Right lobe of liver (tissue), 6 donors: ENCODE results near the gene GSDMA. TPM values are rescaled to one million over a fixed set of nuclear protein-coding genes. Genes with fewer than 3 reads are reported as not detected.
A peak's percentile ranks its signal among the peaks of the same experiment; 100 is the strongest.

Experiments used
- ATAC-seq, 4 donors: fragments of 200-7000 bp; cut with Tn5 transposase; one replicate each; pipeline ENCODE4 v1.9.1; 2020; ENCODE audit warnings: mild to moderate bottlenecking in 4 of 4, moderate library complexity in 4 of 4
- DNase-seq, 3 donors: peaks; one replicate each; pipeline ENCODE4 v3.0.0-alpha.2; 2020
- H3K27ac ChIP-seq, 3 donors: fragments of 200-600 bp; one replicate each; pipeline ENCODE4 v1.8.0; 2022
- H3K27me3 ChIP-seq, 2 donors: fragments of 200-600 bp; one replicate each; pipeline ENCODE4 v1.8.0; 2022
- H3K36me3 ChIP-seq, 4 donors: fragments of 200-600 bp; sonication (generic) in 1 of 4; one replicate each; pipeline versions ENCODE4 v1.5.1 to v1.8.0; 2017 to 2022; ENCODE audit warnings: control low read depth in 1 of 4
- H3K4me1 ChIP-seq, 4 donors: fragments of 200-600 bp; sonication (generic) in 1 of 4; one replicate each; pipeline versions ENCODE4 v1.5.1 to v1.8.0; 2017 to 2022; ENCODE audit warnings: control low read depth in 1 of 4
- H3K4me3 ChIP-seq, 3 donors: fragments of 200-600 bp; one replicate each; pipeline ENCODE4 v1.8.0; 2022
- H3K9me3 ChIP-seq, 4 donors: fragments of 200-600 bp; sonication (generic) in 1 of 4; one replicate each; pipeline versions ENCODE4 v1.5.1 to v1.8.0; 2017 to 2022; ENCODE audit warnings: control low read depth in 1 of 4
- POLR2A ChIP-seq: fragments of 450-650 bp; IDR thresholded peaks from one replicate; pipeline ENCODE4 v1.6.1; 2017; ENCODE audit warnings: antibody characterized with exemption, mild to moderate bottlenecking
- WGBS: methylation state at CpG from one replicate; pipeline ENCODE4 v1.1.6; 2018; ENCODE audit warnings: low coverage, low lambda C conversion rate; ENCODE audit not compliant: insufficient coverage; ENCODE audit errors: missing lambda C conversion rate; 5-methylcytosine and 5-hydroxymethylcytosine counted together
- intact Hi-C, 2 donors: fragments of 100-400 bp; cut with DNase I; formaldehyde crosslinking; loops; one replicate each; pipeline versions ENCODE4 v1.11.2 to v1.14.1; 2022
- total RNA-seq, 6 experiments: library from RNA; depleted of rRNA in 2 of 6; stranded (reverse); fragments of >200 nt in 2 of 6; fragmentation: NEBNext Ultra II Directional in 3 of 6; extraction: Animal tissue kit (Norgen Biotek cat#: 25700) in 3 of 6; gene quantifications; one replicate each; pipeline versions ENCODE4 v1.1.0 to v1.2.4, GENCODE V29; 2016 to 2023
- TF ChIP-seq, protein P1 (sequence below), 4 donors: fragments of 200-600 bp in 3 of 4; fragments of 450-650 bp in 1 of 4; IDR thresholded peaks; one replicate each; pipeline versions ENCODE4 v1.5.1 to v1.8.0; 2016 to 2022; ENCODE audit warnings: antibody characterized with exemption in 4 of 4, mild to moderate bottlenecking in 2 of 4
- donor health status: DM: no; HTN: yes; CAD: no.
- donor health status: DM: no; HTN: no; CAD: no.
- donor health status: DM: no; HTN: no; CAD: no.
- donor health status: DM: no; HTN: yes; CAD: no.
- donor health status: DM: no; HTN: yes; CAD: no.

GSDMA gene
- total RNA-seq, 6 experiments from 2014 or later = 0.42 to 0.99 TPM; not detected in 4

DNA sequence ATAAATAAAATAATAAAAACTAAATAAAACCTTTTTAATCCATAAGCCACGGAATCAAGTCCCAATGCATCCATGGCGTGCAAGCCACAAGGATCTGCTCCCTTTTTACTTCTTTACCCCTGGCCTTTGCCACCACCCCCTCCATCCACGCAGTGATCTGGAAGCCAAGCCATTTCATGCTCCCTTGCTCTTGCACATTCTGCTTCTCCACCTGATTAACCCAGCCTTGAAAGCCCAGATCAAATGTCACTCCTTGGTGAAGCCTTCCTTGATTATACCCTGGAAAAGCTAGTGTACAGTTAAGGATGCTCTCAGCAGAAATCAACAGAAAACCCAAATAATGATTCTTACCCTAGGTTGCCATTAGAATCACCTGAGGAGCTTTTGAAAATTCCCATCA, 25.4 kb upstream of the GSDMA start:
- 92% methylated on average over 3 of the region's 3 CpGs for WGBS
- TF ChIP-seq, protein P1, sequence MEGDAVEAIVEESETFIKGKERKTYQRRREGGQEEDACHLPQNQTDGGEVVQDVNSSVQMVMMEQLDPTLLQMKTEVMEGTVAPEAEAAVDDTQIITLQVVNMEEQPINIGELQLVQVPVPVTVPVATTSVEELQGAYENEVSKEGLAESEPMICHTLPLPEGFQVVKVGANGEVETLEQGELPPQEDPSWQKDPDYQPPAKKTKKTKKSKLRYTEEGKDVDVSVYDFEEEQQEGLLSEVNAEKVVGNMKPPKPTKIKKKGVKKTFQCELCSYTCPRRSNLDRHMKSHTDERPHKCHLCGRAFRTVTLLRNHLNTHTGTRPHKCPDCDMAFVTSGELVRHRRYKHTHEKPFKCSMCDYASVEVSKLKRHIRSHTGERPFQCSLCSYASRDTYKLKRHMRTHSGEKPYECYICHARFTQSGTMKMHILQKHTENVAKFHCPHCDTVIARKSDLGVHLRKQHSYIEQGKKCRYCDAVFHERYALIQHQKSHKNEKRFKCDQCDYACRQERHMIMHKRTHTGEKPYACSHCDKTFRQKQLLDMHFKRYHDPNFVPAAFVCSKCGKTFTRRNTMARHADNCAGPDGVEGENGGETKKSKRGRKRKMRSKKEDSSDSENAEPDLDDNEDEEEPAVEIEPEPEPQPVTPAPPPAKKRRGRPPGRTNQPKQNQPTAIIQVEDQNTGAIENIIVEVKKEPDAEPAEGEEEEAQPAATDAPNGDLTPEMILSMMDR (IDR thresholded peaks at IDR 0.05) = no peak
- no peak for TF ChIP-seq POLR2A
- ATAC-seq = no peak
- H3K27ac ChIP-seq = no peak overlapping the region
- no peaks in the 10 kb centered on the region for H3K27me3 ChIP-seq
- H3K36me3 ChIP-seq = no peaks in the 10 kb centered on the region
- no peak overlapping the region for H3K4me3 ChIP-seq
- intact Hi-C loops = no loop called here
- H3K9me3 ChIP-seq = no peaks in the 10 kb centered on the region
- DNase-seq = no peak
- H3K4me1 ChIP-seq = peaks cover 0 to 14% (median 5%) of the 10 kb centered on the region in 4 donors

DNA sequence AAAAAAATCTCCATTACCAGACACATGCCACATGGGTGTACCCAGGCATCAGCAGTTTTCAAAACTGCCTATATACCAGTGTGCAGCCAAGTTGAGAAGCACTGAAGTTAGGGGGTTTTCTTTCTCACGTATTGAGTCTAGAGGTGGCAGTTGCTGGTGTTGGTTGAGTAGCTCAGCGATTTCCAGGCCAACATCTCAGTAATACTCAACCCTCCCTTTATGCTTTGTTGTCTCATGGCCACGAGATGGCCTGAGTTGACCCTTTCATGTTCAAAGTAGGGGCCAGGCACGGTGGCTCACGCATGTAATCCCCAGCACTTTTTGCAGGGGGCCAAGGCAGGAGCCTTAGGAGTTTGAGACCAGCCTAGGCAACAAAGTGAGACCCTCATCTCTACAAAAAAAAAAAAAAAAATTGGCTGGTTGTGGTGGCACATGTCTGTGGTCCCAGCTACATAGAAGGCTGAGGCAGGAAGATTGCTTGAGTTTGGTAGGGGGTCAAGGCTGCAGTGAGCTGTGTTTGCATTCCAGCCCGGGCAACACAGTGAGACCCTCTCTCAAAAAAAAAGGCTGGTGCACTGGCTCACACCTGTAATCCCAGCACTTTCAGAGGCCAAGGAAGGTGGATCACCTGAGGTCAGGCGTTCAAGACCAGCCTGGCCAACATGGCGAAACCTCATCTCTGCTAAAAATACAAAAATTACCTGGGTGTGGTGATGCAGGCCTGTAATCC, 24.5 kb upstream of the GSDMA start:
- WGBS = 64% methylated on average over 7 of the region's 8 CpGs

DNA sequence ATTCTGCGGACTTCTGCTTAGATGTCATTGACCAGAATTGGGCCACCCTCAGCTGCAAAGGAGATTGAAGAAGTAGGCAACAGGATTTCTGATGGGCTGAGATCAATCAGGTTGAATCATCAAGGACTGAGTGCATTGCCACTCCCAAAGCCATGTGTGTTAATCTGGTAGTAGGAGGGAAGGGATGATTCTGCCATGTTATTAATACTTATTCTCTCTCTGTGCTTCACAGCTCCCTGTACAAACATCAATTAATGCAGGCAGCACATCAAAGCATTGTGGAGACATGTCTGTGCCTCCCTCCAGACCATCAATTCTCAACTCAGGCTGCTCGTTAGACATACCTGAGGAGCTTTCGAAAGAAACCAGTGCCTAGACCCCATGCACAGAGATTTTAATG, 23.7 kb upstream of the GSDMA start:
- no peaks in the 10 kb centered on the region for H3K27me3 ChIP-seq
- H3K27ac ChIP-seq = no peak overlapping the region
- no peaks in the 10 kb centered on the region for H3K36me3 ChIP-seq
- TF ChIP-seq, protein P1 (IDR thresholded peaks at IDR 0.05) = no peak
- TF ChIP-seq POLR2A = no peak
- H3K9me3 ChIP-seq = no peaks in the 10 kb centered on the region
- H3K4me3 ChIP-seq = no peak overlapping the region
- DNase-seq (no peak), ATAC-seq (no peak)
- 100% methylated on average over 3 of the region's 3 CpGs for WGBS
- intact Hi-C loops = no loop called here
- peaks cover 0 to 10% (median 3%) of the 10 kb centered on the region in 4 donors for H3K4me1 ChIP-seq

More for the DNA sequence above, 24.5 kb upstream of the GSDMA start:
- Histone ChIP-seq H3K4me3 (no peak overlapping the region), H3K27me3 (no peaks in the 10 kb centered on the region), H3K27ac (no peak overlapping the region), H3K9me3 (no peaks in the 10 kb centered on the region), H3K36me3 (no peaks in the 10 kb centered on the region), H3K4me1 (peaks cover 0 to 14% (median 5%) of the 10 kb centered on the region in 4 donors)
- intact Hi-C loops = no loop called here
- ATAC-seq (no peak), DNase-seq (no peak)
- TF ChIP-seq POLR2A = no peak
- TF ChIP-seq, protein P1 (IDR thresholded peaks at IDR 0.05) = no peak

DNA sequence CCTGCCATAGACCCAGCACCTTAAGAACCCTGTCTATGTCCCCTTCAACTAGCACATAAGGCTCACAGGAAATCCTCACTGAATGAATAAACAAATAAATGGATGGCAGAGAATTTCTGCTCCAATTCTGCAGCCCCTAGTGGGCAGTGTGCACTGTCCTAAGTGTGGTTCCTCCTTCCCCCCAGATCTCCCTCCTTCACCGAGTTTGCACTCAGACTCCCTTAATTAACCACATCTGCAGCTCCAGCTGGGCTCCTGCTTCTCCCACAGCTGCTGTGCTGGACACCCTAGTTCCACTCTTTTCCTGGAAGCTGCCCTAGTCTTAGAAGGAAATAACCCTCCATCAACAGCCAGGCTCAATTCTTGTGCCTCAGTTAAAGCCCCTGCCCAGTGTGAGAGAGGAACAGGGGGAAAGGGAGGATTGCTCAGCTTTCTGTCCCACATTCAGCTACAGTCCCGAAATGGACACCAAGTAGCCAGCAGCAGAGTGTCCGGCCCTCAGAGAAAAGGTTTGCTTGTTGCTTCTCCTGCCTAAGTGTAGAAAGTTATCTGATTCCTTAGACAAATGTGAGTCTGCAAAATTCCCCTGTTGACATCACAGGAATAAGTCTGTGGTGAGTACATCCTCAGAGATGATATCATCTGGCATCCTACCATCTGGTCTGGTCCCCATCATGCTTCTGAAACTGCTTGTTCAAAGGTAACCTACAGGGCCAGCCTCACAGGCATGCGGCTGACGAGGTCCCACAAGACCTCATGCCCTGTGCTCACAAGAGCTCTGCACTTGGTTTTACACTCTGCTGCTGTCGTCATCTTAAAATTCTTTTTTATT, 23.0 kb upstream of the GSDMA start:
- no peak overlapping the region for H3K27ac ChIP-seq
- H3K4me3 ChIP-seq = no peak overlapping the region
- peaks cover 0 to 8% (median 2%) of the 10 kb centered on the region in 4 donors for H3K4me1 ChIP-seq
- ATAC-seq (no peak), DNase-seq (no peak)
- 55% methylated on average over 5 of the region's 6 CpGs for WGBS
- no peaks in the 10 kb centered on the region for H3K9me3 ChIP-seq
- TF ChIP-seq, protein P1 (IDR thresholded peaks at IDR 0.05) = peak in 1 of 4 donors; percentile 16
- no peak for TF ChIP-seq POLR2A
- no peaks in the 10 kb centered on the region for H3K36me3 ChIP-seq
- H3K27me3 ChIP-seq = no peaks in the 10 kb centered on the region
- intact Hi-C loops = no loop called here
